SU-DHL-6 (cell line): Measurements from ENCODE around the gene CCSER2.

Experiments used
- H2AFZ ChIP-seq: fragments of 200-600 bp; sonication (generic); 2 replicates; pipeline ENCODE4 v1.6.1; 2014; ENCODE audit warnings: low read depth, mild to moderate bottlenecking, moderate library complexity, mixed read lengths, antibody characterized with exemption, low read length; ENCODE audit not compliant: severe bottlenecking
- H3F3A ChIP-seq: fragments of 200-600 bp; shearing (Covaris generic); 2 replicates; pipeline ENCODE4 v1.6.0; 2016; ENCODE audit warnings: antibody characterized with exemption, mild to moderate bottlenecking; ENCODE audit not compliant: insufficient read depth
- H3K27ac ChIP-seq: fragments of 200-600 bp; sonication (generic); 2 replicates; pipeline ENCODE4 v1.5.1; 2016; ENCODE audit warnings: low read depth, mild to moderate bottlenecking, low read length, moderate library complexity, mixed read lengths
- H3K27me3 ChIP-seq: fragments of 200-600 bp; sonication (generic), shearing (Covaris generic); 2 replicates; pipeline ENCODE4 v1.6.0; 2014; ENCODE audit warnings: mild to moderate bottlenecking, low read length
- H3K36me3 ChIP-seq: fragments of 200-600 bp; sonication (generic); 2 replicates; pipeline ENCODE4 v1.6.1; 2014; ENCODE audit warnings: mild to moderate bottlenecking, low read length, mixed read lengths
- H3K4me2 ChIP-seq: fragments of 300-600, 200-600 bp; shearing (Covaris generic), sonication (generic); 2 replicates; pipeline ENCODE4 v1.6.0; 2014; ENCODE audit warnings: low read length, low read depth, mild to moderate bottlenecking; ENCODE audit not compliant: poor library complexity, severe bottlenecking
- H3K4me3 ChIP-seq: fragments of 200-600 bp; sonication (generic); 2 replicates; pipeline ENCODE4 v1.5.1; 2014; ENCODE audit warnings: antibody characterized with exemption, low read length, mild to moderate bottlenecking, mixed read lengths; ENCODE audit not compliant: insufficient read depth, poor library complexity, severe bottlenecking
- H3K79me2 ChIP-seq: fragments of 200-600 bp; sonication (generic); 2 replicates; pipeline ENCODE4 v1.6.1; 2014; ENCODE audit warnings: mild to moderate bottlenecking, low read length, moderate library complexity; ENCODE audit not compliant: insufficient read depth
- H3K9ac ChIP-seq: fragments of 200-600 bp; sonication (generic); 2 replicates; pipeline ENCODE4 v1.7.0; 2014; ENCODE audit warnings: mild to moderate bottlenecking, low read length
- H3K9me2 ChIP-seq: fragments of 200-600 bp; sonication (generic); replicated peaks from 2 replicates; pipeline ENCODE4 v1.6.1; 2014; ENCODE audit warnings: low read length; ENCODE audit not compliant: insufficient read depth
- H3K9me3 ChIP-seq: fragments of 200-600 bp; sonication (generic); 2 replicates; pipeline ENCODE4 v1.6.1; 2014; ENCODE audit warnings: low read length, mixed read lengths; ENCODE audit not compliant: insufficient read depth
- H4K20me1 ChIP-seq: fragments of 200-600 bp; sonication (generic); 2 replicates; pipeline ENCODE4 v1.6.1; 2014; ENCODE audit warnings: low read depth, mild to moderate bottlenecking, antibody characterized with exemption, low read length, moderate library complexity, mixed read lengths
- CTCF ChIP-seq: fragments of 200-600 bp; sonication (generic); IDR thresholded peaks from one replicate; pipeline ENCODE4 v1.5.1; 2017; ENCODE audit warnings: antibody characterized with exemption, mild to moderate bottlenecking, low read length, moderate library complexity; ENCODE audit not compliant: insufficient read depth, poor library complexity, severe bottlenecking
- EZH2phosphoT487 ChIP-seq: fragments of 200-600 bp; sonication (generic), shearing (Covaris generic); conservative IDR thresholded peaks from 2 replicates; pipeline ENCODE4 v1.6.1; 2018; ENCODE audit warnings: mild to moderate bottlenecking, antibody characterized with exemption, low read length, moderate library complexity, mixed read lengths

CCSER2 gene

GRCh38 chr10:84478679-84479078, 150.3 kb downstream of the CCSER2 start:
- no peak overlapping the region for H3K27ac ChIP-seq

GRCh38 chr10:84484541-84484940, 156.2 kb downstream of the CCSER2 start:
- no peak for TF ChIP-seq CTCF
- no peak for TF ChIP-seq EZH2phosphoT487
- Histone ChIP-seq H3K9ac (no peak overlapping the region), H2AFZ (no peak overlapping the region), H3K36me3 (no peaks in the 10 kb centered on the region), H4K20me1 (no peaks in the 10 kb centered on the region), H3K4me2 (no peak overlapping the region), H3K4me3 (no peak overlapping the region), H3K27me3 (no peaks in the 10 kb centered on the region), H3K9me2 (no peaks in the 10 kb centered on the region), H3K79me2 (no peaks in the 10 kb centered on the region), H3K27ac (no peak overlapping the region), H3F3A (no peaks in the 10 kb centered on the region), H3K9me3 (no peaks in the 10 kb centered on the region)

More at GRCh38 chr10:84478679-84479078, 150.3 kb downstream of the CCSER2 start:
- Histone ChIP-seq H3K9ac (no peak overlapping the region), H3K79me2 (no peaks in the 10 kb centered on the region), H3K27me3 (no peaks in the 10 kb centered on the region), H3K9me3 (no peaks in the 10 kb centered on the region), H3K4me3 (no peak overlapping the region), H3K9me2 (no peaks in the 10 kb centered on the region), H3F3A (no peaks in the 10 kb centered on the region), H3K36me3 (no peaks in the 10 kb centered on the region), H4K20me1 (no peaks in the 10 kb centered on the region), H2AFZ (no peak overlapping the region), H3K4me2 (no peak overlapping the region)
- TF ChIP-seq EZH2phosphoT487: no peak
- no peak for TF ChIP-seq CTCF

- TF ChIP-seq EZH2phosphoT487: no peak
- no peak for TF ChIP-seq CTCF
- Histone ChIP-seq H3F3A (no peaks in the 10 kb centered on the region), H3K27ac (no peak overlapping the region), H2AFZ (no peak overlapping the region), H3K79me2 (no peaks in the 10 kb centered on the region), H3K4me3 (no peak overlapping the region), H4K20me1 (no peaks in the 10 kb centered on the region), H3K9ac (no peak overlapping the region), H3K36me3 (no peaks in the 10 kb centered on the region), H3K9me2 (no peaks in the 10 kb centered on the region), H3K27me3 (no peaks in the 10 kb centered on the region), H3K4me2 (no peak overlapping the region), H3K9me3 (no peaks in the 10 kb centered on the region)
Observed at GRCh38 chr10:84493361-84493760, 165.0 kb downstream of the CCSER2 start.
